Measurements from ENCODE around the gene VSIG2. TPM values are rescaled to one million over a fixed set of nuclear protein-coding genes. Genes with fewer than 3 reads are reported as not detected.

Gene VSIG2
- total and polyA plus RNA-seq, 2 experiments from 2014 or later = not detected

Other genes with a start within 250 kb of the VSIG2 start
- not detected in 2 replicates for gene OR8B12, start 208.6 kb downstream of the VSIG2 start, total RNA-seq (2014; rRNA removed; shearing (Covaris generic))
- not detected in 2 replicates for gene OR8B12, start 208.6 kb downstream of the VSIG2 start, polyA plus RNA-seq (2016; fragmentation: Nextera tagmentation; extraction: Ambion mirVana)
- not detected in 2 replicates for gene OR8A1, start 182.3 kb downstream of the VSIG2 start, total RNA-seq (2014; rRNA removed; shearing (Covaris generic))
- not detected in 2 replicates for gene OR8A1, start 182.3 kb downstream of the VSIG2 start, polyA plus RNA-seq (2016; fragmentation: Nextera tagmentation; extraction: Ambion mirVana)
- not detected in 2 replicates for gene PANX3, start 140.8 kb downstream of the VSIG2 start, total RNA-seq (2014; rRNA removed; shearing (Covaris generic))
- gene PANX3, start 140.8 kb downstream of the VSIG2 start, polyA plus RNA-seq (2016; fragmentation: Nextera tagmentation; extraction: Ambion mirVana) = not detected in 2 replicates
- 20.7 and 24.8 TPM in 2 replicates for gene TBRG1, start 129.4 kb downstream of the VSIG2 start, total RNA-seq (2014; rRNA removed; shearing (Covaris generic))
- 56.5 and 56.6 TPM in 2 replicates for gene TBRG1, start 129.4 kb downstream of the VSIG2 start, polyA plus RNA-seq (2016; fragmentation: Nextera tagmentation; extraction: Ambion mirVana)
- gene SIAE, start 78.5 kb downstream of the VSIG2 start, total RNA-seq (2014; rRNA removed; shearing (Covaris generic)) = 1.5 and 1.7 TPM in 2 replicates
- 0.85 and 1.1 TPM in 2 replicates for gene SIAE, start 78.5 kb downstream of the VSIG2 start, polyA plus RNA-seq (2016; fragmentation: Nextera tagmentation; extraction: Ambion mirVana)
- gene SPA17, start 78.4 kb downstream of the VSIG2 start, total RNA-seq (2014; rRNA removed; shearing (Covaris generic)) = 3.2 and 7.4 TPM in 2 replicates
- 14.9 and 18.6 TPM in 2 replicates for gene SPA17, start 78.4 kb downstream of the VSIG2 start, polyA plus RNA-seq (2016; fragmentation: Nextera tagmentation; extraction: Ambion mirVana)
- gene NRGN, start 12.3 kb downstream of the VSIG2 start, total RNA-seq (2014; rRNA removed; shearing (Covaris generic)) = 0.24 TPM in 1 of 2 replicates, not detected in the other
- gene NRGN, start 12.3 kb downstream of the VSIG2 start, polyA plus RNA-seq (2016; fragmentation: Nextera tagmentation; extraction: Ambion mirVana) = 0.61 TPM in 2 replicates
- gene ESAM, start 10.0 kb upstream of the VSIG2 start, total RNA-seq (2014; rRNA removed; shearing (Covaris generic)) = not detected in 2 replicates
- gene ESAM, start 10.0 kb upstream of the VSIG2 start, polyA plus RNA-seq (2016; fragmentation: Nextera tagmentation; extraction: Ambion mirVana) = 0.32 and 0.50 TPM in 2 replicates
- gene MSANTD2, start 48.2 kb upstream of the VSIG2 start, total RNA-seq (2014; rRNA removed; shearing (Covaris generic)) = 34.4 and 39.5 TPM in 2 replicates
- gene MSANTD2, start 48.2 kb upstream of the VSIG2 start, polyA plus RNA-seq (2016; fragmentation: Nextera tagmentation; extraction: Ambion mirVana) = 15.3 and 18.7 TPM in 2 replicates
- 8.0 and 17.0 TPM in 2 replicates for gene ROBO3, start 113.2 kb upstream of the VSIG2 start, total RNA-seq (2014; rRNA removed; shearing (Covaris generic))
- gene ROBO3, start 113.2 kb upstream of the VSIG2 start, polyA plus RNA-seq (2016; fragmentation: Nextera tagmentation; extraction: Ambion mirVana) = 21.0 and 21.4 TPM in 2 replicates
- gene ROBO4, start 145.6 kb upstream of the VSIG2 start, total RNA-seq (2014; rRNA removed; shearing (Covaris generic)) = not detected in 2 replicates
- gene ROBO4, start 145.6 kb upstream of the VSIG2 start, polyA plus RNA-seq (2016; fragmentation: Nextera tagmentation; extraction: Ambion mirVana) = 0.28 TPM in 1 of 2 replicates, not detected in the other
- not detected in 2 replicates for gene HEPN1, start 167.0 kb upstream of the VSIG2 start, total RNA-seq (2014; rRNA removed; shearing (Covaris generic))
- not detected in 2 replicates for gene HEPN1, start 167.0 kb upstream of the VSIG2 start, polyA plus RNA-seq (2016; fragmentation: Nextera tagmentation; extraction: Ambion mirVana)
- gene HEPACAM, start 183.8 kb upstream of the VSIG2 start, total RNA-seq (2014; rRNA removed; shearing (Covaris generic)) = 0.17 TPM in 1 of 2 replicates, not detected in the other
- not detected in 2 replicates for gene HEPACAM, start 183.8 kb upstream of the VSIG2 start, polyA plus RNA-seq (2016; fragmentation: Nextera tagmentation; extraction: Ambion mirVana)
- gene CCDC15, start 201.9 kb upstream of the VSIG2 start, total RNA-seq (2014; rRNA removed; shearing (Covaris generic)) = 3.3 and 8.0 TPM in 2 replicates
- 1.8 and 2.9 TPM in 2 replicates for gene CCDC15, start 201.9 kb upstream of the VSIG2 start, polyA plus RNA-seq (2016; fragmentation: Nextera tagmentation; extraction: Ambion mirVana)

All from GM23338 (cell line).